ENCODE results near the gene KDM8. TPM values are rescaled to one million over a fixed set of nuclear protein-coding genes. Genes with fewer than 3 reads are reported as not detected.

The KDM8 gene
- polyA plus RNA-seq, 3 donors: 0.40 to 3.3 (median 1.5) TPM

DNA sequence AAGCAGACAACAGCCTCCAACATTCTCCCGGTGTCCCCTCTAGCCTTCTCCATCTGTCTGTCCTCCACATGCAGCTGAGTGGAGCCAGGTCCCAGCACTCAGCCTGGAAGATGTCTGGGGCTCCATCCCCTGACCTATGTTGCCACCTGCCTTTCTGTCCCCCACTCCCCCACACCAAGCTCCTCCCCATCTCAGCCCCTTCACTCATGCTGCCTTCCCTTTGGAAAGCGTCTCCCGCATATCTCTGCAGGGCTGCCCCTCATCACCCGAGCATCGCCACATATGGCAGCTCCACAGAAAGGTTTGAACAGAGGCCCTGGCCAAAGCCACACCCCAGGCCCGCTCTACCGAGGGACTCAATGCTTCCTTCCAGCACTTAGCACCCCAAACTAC lies 41.0 kb downstream of the KDM8 start:
- H3K4me1 ChIP-seq (ENCODE audit: control insufficient read depth in 1 of 2, insufficient read depth in 2 of 2, low read length in 2 of 2): peaks cover 31 to 53% of the 10 kb centered on the region in 2 donors
- DNase-seq: no peak
- H3K4me2 ChIP-seq (replicated peaks; ENCODE audit: extremely low read depth, low read length, poor library complexity, severe bottlenecking): no peak overlapping the region
- WGBS (ENCODE audit: insufficient coverage): 97% methylated on average over 7 of the region's 7 CpGs
- Mint-ChIP-seq H3K36me3 (peaks cover 34 to 44% of the 10 kb centered on the region in 2 donors), H3K9me3 (peaks cover 8 to 20% (median 17%) of the 10 kb centered on the region in 7 donors), H3K4me3 (no peak overlapping the region), H3K27ac (peak overlapping the region in 4 of 7 donors; percentile 35 to 85 (median 46)), H3K4me1 (peaks cover 52% of the 10 kb centered on the region), H3K27me3 (ENCODE audit: low read depth in 3 of 3) (peaks cover 0 to 2% (median 1%) of the 10 kb centered on the region in 3 donors)
- no peak overlapping the region for H2AFZ ChIP-seq (ENCODE audit: insufficient read depth, low read depth, low read length, poor library complexity, severe bottlenecking)
- no peak overlapping the region for H3K9ac ChIP-seq (ENCODE audit: insufficient read depth, low read length, poor library complexity, severe bottlenecking)
- no peaks in the 10 kb centered on the region for H3K27me3 ChIP-seq (ENCODE audit: control insufficient read depth in 2 of 2, insufficient read depth in 2 of 2, low read length in 2 of 2)
- no peak overlapping the region for H3K27ac ChIP-seq (ENCODE audit: low read depth in 1 of 2, low read length in 2 of 2)
- H3K79me2 ChIP-seq (ENCODE audit: insufficient read depth, low read length): peaks cover 27% of the 10 kb centered on the region
- no peak overlapping the region for H3K4me3 ChIP-seq (replicated peaks in 1 of 3; ENCODE audit: low read depth in 2 of 3, low read length in 3 of 3)
- H3K36me3 ChIP-seq (replicated peaks in 1 of 2; ENCODE audit: control insufficient read depth in 1 of 2, insufficient read depth in 2 of 2, low read length in 2 of 2): peaks cover 0 to 6% of the 10 kb centered on the region in 2 donors
- H3K9me3 ChIP-seq (replicated peaks in 1 of 2; ENCODE audit: control insufficient read depth in 1 of 2, insufficient read depth in 1 of 2, low read length in 2 of 2): peaks cover 7 to 8% of the 10 kb centered on the region in 2 donors
- TF ChIP-seq, protein P1, sequence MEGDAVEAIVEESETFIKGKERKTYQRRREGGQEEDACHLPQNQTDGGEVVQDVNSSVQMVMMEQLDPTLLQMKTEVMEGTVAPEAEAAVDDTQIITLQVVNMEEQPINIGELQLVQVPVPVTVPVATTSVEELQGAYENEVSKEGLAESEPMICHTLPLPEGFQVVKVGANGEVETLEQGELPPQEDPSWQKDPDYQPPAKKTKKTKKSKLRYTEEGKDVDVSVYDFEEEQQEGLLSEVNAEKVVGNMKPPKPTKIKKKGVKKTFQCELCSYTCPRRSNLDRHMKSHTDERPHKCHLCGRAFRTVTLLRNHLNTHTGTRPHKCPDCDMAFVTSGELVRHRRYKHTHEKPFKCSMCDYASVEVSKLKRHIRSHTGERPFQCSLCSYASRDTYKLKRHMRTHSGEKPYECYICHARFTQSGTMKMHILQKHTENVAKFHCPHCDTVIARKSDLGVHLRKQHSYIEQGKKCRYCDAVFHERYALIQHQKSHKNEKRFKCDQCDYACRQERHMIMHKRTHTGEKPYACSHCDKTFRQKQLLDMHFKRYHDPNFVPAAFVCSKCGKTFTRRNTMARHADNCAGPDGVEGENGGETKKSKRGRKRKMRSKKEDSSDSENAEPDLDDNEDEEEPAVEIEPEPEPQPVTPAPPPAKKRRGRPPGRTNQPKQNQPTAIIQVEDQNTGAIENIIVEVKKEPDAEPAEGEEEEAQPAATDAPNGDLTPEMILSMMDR (IDR thresholded peaks at IDR 0.05): no peak
- no peaks in the 10 kb centered on the region for H4K20me1 ChIP-seq (ENCODE audit: insufficient read depth, low read length)
- intact Hi-C loops (cut with micrococcal nuclease): no loop called here

DNA sequence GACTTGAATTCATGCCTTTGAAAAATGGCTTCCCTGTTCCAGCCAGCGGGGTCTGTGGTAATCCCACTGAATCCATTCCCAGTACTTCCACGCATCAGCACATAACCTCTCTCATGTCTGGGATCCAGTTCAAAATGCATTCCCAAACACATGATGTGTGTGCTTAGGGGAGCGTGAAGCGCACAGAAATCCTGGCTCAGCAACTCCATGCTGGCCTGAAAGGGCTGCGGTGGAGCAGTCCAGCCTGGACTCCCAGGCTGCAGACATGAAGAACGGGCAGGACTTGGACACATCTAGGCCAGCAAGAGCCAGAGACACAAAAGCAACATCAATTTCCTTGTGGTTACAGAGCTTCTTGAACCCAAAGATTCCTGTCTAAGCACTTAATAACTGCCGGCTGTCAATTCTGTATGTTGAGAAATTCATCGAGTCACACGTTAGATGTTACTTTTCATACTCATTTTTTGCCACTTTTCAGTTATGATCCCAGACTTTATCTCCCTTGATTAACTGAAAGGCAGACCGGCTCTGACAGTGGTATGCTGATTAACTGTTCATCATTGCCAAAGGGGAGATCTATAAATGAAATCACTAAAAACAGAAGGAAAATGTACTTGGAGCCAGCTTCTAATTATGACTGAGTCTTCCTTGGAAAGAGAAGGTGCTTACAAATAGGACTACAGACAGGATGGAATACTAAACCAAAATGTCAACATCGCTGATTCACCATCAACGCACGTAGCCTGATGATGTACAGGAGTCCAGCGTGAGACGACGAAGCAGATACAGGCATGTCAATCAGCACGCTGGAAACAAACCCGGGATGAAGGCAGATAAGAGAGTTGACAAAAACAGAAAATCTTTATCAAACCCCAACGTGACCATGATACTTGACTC lies 42.2 kb downstream of the KDM8 start:
- WGBS (ENCODE audit: insufficient coverage): 94% methylated on average over 12 of the region's 19 CpGs
- Mint-ChIP-seq H3K36me3 (peaks cover 40 to 49% of the 10 kb centered on the region in 2 donors), H3K9me3 (peaks cover 8 to 20% (median 17%) of the 10 kb centered on the region in 7 donors), H3K27me3 (ENCODE audit: low read depth in 3 of 3) (no peaks in the 10 kb centered on the region), H3K27ac (peak overlapping the region in 1 of 7 donors; percentile 65), H3K4me3 (no peak overlapping the region), H3K4me1 (peaks cover 52% of the 10 kb centered on the region)
- Histone ChIP-seq H3K79me2 (ENCODE audit: insufficient read depth, low read length) (peaks cover 27% of the 10 kb centered on the region), H2AFZ (ENCODE audit: insufficient read depth, low read depth, low read length, poor library complexity, severe bottlenecking) (no peak overlapping the region), H3K9ac (ENCODE audit: insufficient read depth, low read length, poor library complexity, severe bottlenecking) (no peak overlapping the region), H3K27me3 (ENCODE audit: control insufficient read depth in 2 of 2, insufficient read depth in 2 of 2, low read length in 2 of 2) (no peaks in the 10 kb centered on the region), H3K4me3 (replicated peaks in 1 of 3; ENCODE audit: low read depth in 2 of 3, low read length in 3 of 3) (no peak overlapping the region), H4K20me1 (ENCODE audit: insufficient read depth, low read length) (no peaks in the 10 kb centered on the region), H3K27ac (ENCODE audit: low read depth in 1 of 2, low read length in 2 of 2) (no peak overlapping the region), H3K36me3 (replicated peaks in 1 of 2; ENCODE audit: control insufficient read depth in 1 of 2, insufficient read depth in 2 of 2, low read length in 2 of 2) (peaks cover 0 to 6% of the 10 kb centered on the region in 2 donors), H3K4me2 (replicated peaks; ENCODE audit: extremely low read depth, low read length, poor library complexity, severe bottlenecking) (no peak overlapping the region), H3K9me3 (replicated peaks in 1 of 2; ENCODE audit: control insufficient read depth in 1 of 2, insufficient read depth in 1 of 2, low read length in 2 of 2) (peaks cover 7 to 8% of the 10 kb centered on the region in 2 donors), H3K4me1 (ENCODE audit: control insufficient read depth in 1 of 2, insufficient read depth in 2 of 2, low read length in 2 of 2) (peaks cover 31 to 53% of the 10 kb centered on the region in 2 donors)
- TF ChIP-seq, protein P1 (IDR thresholded peaks at IDR 0.05): no peak
- no peak for DNase-seq
- intact Hi-C loops (cut with micrococcal nuclease): no loop called here
